Stimulated activated effector memory CD8-positive, alpha-beta T cell treated with anti-CD3 and anti-CD28 coated beads, Interleukin-12 subunit alpha, Interleukin-12 subunit beta, amount 100 ng/mL, for 72 hours (primary cell): ENCODE data around the gene HHEX.
"Not testable (repeated sequence)": the region's sequence is repeated elsewhere in the genome, so short reads cannot be mapped to it uniquely, and the experiment has no call there.

Experiments used
- ATAC-seq: fragments of 150-1000 bp; cut with Tn5 transposase; 2 replicates; pipeline ENCODE4 v1.10.0; 2021
- DNase-seq, 2 donors: peaks; one replicate each; pipeline ENCODE4 v3.0.0; 2021 to 2022; ENCODE audit warnings: low spot score in 2 of 2
- H3K27ac Mint-ChIP-seq: one replicate; pipeline ENCODE4 v1.8.0; 2022; ENCODE audit warnings: mild to moderate bottlenecking, mixed read lengths
- H3K36me3 Mint-ChIP-seq: one replicate; pipeline ENCODE4 v1.8.0; 2022; ENCODE audit warnings: mild to moderate bottlenecking, mixed read lengths
- H3K4me1 Mint-ChIP-seq: one replicate; pipeline ENCODE4 v1.8.0; 2022; ENCODE audit warnings: mixed read lengths
- H3K4me3 Mint-ChIP-seq: one replicate; pipeline ENCODE4 v1.8.0; 2022; ENCODE audit warnings: mild to moderate bottlenecking, mixed read lengths
- H3K9me3 Mint-ChIP-seq: one replicate; pipeline ENCODE4 v1.8.0; 2022; ENCODE audit warnings: mixed read lengths

Gene HHEX

DNA sequence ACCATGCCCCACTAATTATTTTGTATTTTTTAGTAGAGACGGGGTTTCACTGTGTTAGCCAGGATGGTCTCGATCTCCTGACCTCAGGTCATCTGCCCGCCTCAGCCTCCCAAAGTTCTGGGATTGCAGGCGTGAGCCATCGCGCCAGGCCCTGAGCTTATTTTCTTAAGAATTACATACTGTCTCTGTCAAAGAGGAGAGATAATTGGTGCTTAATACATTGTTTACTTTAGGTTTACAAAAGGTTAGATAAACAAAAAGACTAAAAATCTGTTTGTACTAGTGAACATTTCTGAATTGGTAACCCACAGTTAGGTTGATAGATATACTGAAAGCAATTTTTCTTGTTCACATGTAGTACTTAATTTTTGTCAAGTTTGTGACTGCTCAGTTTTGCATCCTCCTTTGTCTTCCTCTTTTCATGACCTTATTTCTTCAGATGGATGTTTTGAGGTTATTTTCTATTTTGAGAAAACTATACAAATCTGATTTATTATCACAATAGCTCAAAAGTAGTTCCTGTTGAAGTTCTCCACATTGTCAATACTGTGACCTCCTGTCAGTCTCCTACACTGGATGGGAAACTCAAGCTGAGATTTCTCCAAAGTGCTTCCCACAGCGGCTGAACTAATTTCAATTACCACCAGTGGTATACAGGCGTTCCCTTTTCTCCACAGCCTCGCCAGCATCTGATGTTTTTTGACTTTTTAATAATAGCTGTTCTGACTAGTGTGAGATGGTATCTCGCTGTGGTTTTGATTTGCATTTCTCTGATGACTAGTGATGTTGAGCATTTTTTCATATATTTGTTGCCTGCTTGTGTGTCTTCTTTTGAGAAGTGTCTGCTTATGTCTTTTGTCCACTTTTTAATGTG, 22.5 kb downstream of the HHEX start:
- no peak overlapping the region for H3K27ac Mint-ChIP-seq
- no peak overlapping the region for H3K4me3 Mint-ChIP-seq
- DNase-seq, result no peak
- no peaks in the 10 kb centered on the region for H3K9me3 Mint-ChIP-seq
- H3K4me1 Mint-ChIP-seq, result no peaks in the 10 kb centered on the region
- ATAC-seq, result peak; percentile 26
- H3K36me3 Mint-ChIP-seq, result no peaks in the 10 kb centered on the region

- no peak overlapping the region for H3K4me3 Mint-ChIP-seq
- ATAC-seq (no peak), DNase-seq (no peak)
- no peaks in the 10 kb centered on the region for H3K9me3 Mint-ChIP-seq
- no peaks in the 10 kb centered on the region for H3K4me1 Mint-ChIP-seq
- no peak overlapping the region for H3K27ac Mint-ChIP-seq
- no peaks in the 10 kb centered on the region for H3K36me3 Mint-ChIP-seq
Measured at GRCh38 chr10:92714152-92714845, 24.5 kb downstream of the HHEX start.

- no peaks in the 10 kb centered on the region for H3K36me3 Mint-ChIP-seq
- no peak for DNase-seq
- no peaks in the 10 kb centered on the region for H3K4me1 Mint-ChIP-seq
- ATAC-seq, result no peak
- H3K4me3 Mint-ChIP-seq, result no peak overlapping the region
- H3K9me3 Mint-ChIP-seq, result no peaks in the 10 kb centered on the region
- no peak overlapping the region for H3K27ac Mint-ChIP-seq
Measured at GRCh38 chr10:92714872-92715271, 25.1 kb downstream of the HHEX start.

DNA sequence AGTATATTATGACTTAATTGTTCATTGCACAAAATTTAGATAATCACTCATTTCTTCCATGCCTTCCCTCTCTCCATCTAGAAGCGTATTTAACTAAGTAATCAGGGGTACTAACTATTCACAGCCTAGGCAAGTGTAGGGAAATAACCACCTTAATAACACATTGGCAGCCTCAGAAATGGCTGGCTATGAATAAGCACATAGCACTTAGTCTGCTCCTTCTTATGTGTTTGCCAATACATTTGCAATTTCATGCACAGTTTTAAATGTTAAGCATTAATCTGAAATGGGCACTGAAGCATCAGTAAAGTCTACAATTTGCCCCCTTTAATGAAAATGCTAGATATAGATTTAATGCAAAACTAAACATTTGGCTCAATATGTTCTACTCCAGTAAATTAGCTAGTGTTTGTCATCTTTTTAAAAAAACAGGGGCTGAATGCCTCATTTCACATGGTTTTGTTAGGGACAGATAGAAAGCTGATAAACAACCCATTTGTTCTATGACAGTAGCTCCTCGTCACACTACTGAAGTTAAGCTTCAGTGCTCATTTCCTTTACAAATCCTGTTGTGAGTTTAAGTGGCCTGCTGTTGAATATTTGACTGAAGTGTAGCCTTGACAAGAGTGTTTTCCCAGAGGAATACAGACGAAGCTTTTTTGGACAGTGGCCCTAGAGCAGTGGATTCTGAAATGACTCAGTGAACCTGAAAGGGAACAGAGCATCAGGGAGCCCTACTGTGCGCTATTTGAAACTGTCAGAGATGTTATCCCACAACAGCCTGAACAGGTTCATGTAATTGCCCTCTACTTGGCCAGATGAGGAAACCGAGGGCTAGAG, 30.5 kb downstream of the HHEX start:
- Mint-ChIP-seq H3K4me3 (no peak overlapping the region), H3K4me1 (no peaks in the 10 kb centered on the region), H3K9me3 (no peaks in the 10 kb centered on the region), H3K27ac (no peak overlapping the region), H3K36me3 (no peaks in the 10 kb centered on the region)
- DNase-seq (no peak), ATAC-seq (no peak)

DNA sequence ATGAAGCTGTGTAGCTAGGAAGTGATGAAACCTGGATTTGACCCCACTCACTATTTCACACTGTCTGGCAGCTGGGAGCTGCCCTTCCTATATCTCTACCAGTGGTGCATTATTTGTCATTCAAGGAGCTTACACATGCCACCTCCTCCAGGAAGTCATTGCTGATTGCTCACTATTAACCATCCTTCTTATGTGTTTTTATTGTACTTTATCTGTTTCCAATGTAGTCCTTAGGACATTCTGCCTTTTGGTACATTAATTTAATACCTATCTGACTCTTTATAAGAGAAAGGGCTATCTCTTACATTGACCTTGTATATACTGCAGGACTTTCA, 31.0 kb downstream of the HHEX start:
- no peak overlapping the region for H3K4me3 Mint-ChIP-seq
- ATAC-seq, result no peak
- no peaks in the 10 kb centered on the region for H3K36me3 Mint-ChIP-seq
- no peak for DNase-seq
- H3K4me1 Mint-ChIP-seq, result no peaks in the 10 kb centered on the region
- H3K27ac Mint-ChIP-seq, result no peak overlapping the region
- no peaks in the 10 kb centered on the region for H3K9me3 Mint-ChIP-seq

- Mint-ChIP-seq H3K9me3 (no peaks in the 10 kb centered on the region), H3K4me3 (no peak overlapping the region), H3K27ac (no peak overlapping the region), H3K4me1 (no peaks in the 10 kb centered on the region), H3K36me3 (no peaks in the 10 kb centered on the region)
- DNase-seq (no peak), ATAC-seq (no peak)
Measured at GRCh38 chr10:92722349-92722748, 32.6 kb downstream of the HHEX start.

DNA sequence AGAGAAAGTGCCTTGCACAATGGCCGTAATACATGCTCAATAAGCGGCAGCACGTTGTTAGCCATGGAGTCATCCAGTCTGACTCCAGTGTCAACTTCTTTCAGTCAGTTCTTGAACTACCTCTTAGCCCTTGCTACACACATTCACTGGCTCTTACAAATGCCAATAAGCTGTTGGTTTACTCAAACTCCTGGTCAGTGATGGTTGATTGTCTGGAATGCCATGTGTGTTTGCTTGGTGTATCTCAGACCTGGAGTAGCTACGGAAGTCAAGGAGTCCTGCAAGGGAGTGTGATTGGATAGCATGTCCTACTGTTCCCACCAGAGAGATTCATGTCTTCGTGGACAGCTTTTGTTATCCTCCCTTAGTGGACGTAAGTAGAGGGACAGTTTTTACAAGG, 37.4 kb downstream of the HHEX start:
- H3K9me3 Mint-ChIP-seq, result no peaks in the 10 kb centered on the region
- no peaks in the 10 kb centered on the region for H3K4me1 Mint-ChIP-seq
- no peak overlapping the region for H3K4me3 Mint-ChIP-seq
- ATAC-seq, result no peak
- H3K36me3 Mint-ChIP-seq, result no peaks in the 10 kb centered on the region
- H3K27ac Mint-ChIP-seq, result no peak overlapping the region
- DNase-seq, result no peak

GRCh38 chr10:92727550-92727949, 37.8 kb downstream of the HHEX start:
- ATAC-seq, result no peak
- no peaks in the 10 kb centered on the region for H3K4me1 Mint-ChIP-seq
- no peak overlapping the region for H3K4me3 Mint-ChIP-seq
- H3K9me3 Mint-ChIP-seq, result no peaks in the 10 kb centered on the region
- no peak overlapping the region for H3K27ac Mint-ChIP-seq
- no peaks in the 10 kb centered on the region for H3K36me3 Mint-ChIP-seq
- no peak for DNase-seq

DNA sequence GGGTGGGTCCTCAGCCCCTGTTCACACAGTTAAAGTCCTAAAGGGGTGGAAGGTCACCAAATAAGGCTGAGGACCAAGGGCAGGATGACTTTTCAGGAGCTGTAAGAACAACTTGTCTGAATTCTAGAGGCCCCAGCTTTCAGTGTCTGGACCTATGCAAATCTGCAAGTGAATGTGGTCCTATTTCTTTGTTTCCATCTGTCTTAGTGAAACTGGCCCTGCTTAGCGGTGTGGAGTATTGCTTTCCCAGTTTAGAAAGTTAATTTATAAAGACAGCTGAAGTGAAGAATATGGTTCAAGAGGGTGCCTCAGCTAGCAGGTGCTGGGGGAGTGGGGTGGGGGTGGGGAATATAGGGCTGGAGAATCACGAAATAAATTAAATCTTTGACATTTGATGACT, 40.1 kb downstream of the HHEX start:
- Mint-ChIP-seq H3K27ac (no peak overlapping the region), H3K4me1 (no peaks in the 10 kb centered on the region), H3K36me3 (no peaks in the 10 kb centered on the region), H3K4me3 (no peak overlapping the region), H3K9me3 (no peaks in the 10 kb centered on the region)
- ATAC-seq (no peak), DNase-seq (no peak)

GRCh38 chr10:92732958-92733357, 43.2 kb downstream of the HHEX start:
- no peak overlapping the region for H3K4me3 Mint-ChIP-seq
- H3K36me3 Mint-ChIP-seq, result no peaks in the 10 kb centered on the region
- H3K9me3 Mint-ChIP-seq, result no peaks in the 10 kb centered on the region
- H3K4me1 Mint-ChIP-seq, result no peaks in the 10 kb centered on the region
- no peak overlapping the region for H3K27ac Mint-ChIP-seq
- DNase-seq (no peak), ATAC-seq (no peak)

DNA sequence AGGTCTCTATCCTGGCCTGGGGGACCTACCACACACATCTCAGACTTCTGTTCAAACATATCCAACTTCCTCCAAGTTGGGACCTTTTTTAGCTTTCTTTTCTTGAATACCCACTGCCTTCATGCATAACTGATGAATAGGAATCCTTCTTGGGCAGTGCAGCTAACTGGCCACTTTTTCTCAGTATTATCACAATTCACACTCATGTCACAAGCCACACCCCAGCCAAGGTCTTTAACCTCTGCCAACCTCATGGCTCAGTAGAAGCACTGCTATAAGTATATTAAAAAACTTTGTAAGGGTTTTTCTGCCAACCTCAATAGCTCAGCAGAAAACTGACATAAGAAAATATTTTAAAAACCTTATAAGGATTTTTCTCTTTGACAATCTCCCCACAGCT, 44.5 kb downstream of the HHEX start:
- Mint-ChIP-seq H3K36me3 (no peaks in the 10 kb centered on the region), H3K4me3 (no peak overlapping the region)

DNA sequence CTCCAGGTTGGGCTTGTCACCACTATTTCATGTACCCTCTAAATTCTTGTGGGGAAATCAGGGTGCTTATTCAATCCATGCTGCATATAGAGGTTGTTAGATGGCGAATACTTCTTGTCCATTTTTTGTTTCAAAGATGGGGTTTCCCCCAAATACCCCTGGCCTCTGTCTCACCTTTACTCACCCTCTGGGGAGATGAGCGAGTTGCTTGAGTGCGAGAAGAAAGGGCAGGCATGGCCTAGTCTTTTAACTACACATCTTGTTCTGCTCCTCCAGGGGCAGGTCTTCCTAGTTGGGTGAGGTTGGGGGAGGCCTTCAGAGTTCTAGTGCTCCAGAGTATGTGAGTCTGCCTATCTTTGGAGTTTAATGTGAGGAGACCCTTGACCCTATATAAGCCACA, 46.2 kb downstream of the HHEX start:
- no peaks in the 10 kb centered on the region for H3K9me3 Mint-ChIP-seq
- no peak overlapping the region for H3K27ac Mint-ChIP-seq
- ATAC-seq, result no peak
- no peak overlapping the region for H3K4me3 Mint-ChIP-seq
- peaks cover 5% of the 10 kb centered on the region for H3K4me1 Mint-ChIP-seq
- H3K36me3 Mint-ChIP-seq, result no peaks in the 10 kb centered on the region
- no peak for DNase-seq

More for the DNA sequence above, 44.5 kb downstream of the HHEX start:
- Mint-ChIP-seq H3K27ac (no peak overlapping the region), H3K4me1 (no peaks in the 10 kb centered on the region), H3K9me3 (no peaks in the 10 kb centered on the region)
- DNase-seq (no peak), ATAC-seq (no peak)

GRCh38 chr10:92737484-92737883, 47.7 kb downstream of the HHEX start:
- no peak for ATAC-seq
- Mint-ChIP-seq H3K36me3 (no peaks in the 10 kb centered on the region), H3K4me1 (peaks cover 12% of the 10 kb centered on the region), H3K4me3 (no peak overlapping the region), H3K27ac (no peak overlapping the region), H3K9me3 (no peaks in the 10 kb centered on the region)
- DNase-seq, result no peak

- Mint-ChIP-seq H3K36me3 (no peaks in the 10 kb centered on the region), H3K9me3 (no peaks in the 10 kb centered on the region), H3K27ac (no peak overlapping the region), H3K4me1 (peaks cover 16% of the 10 kb centered on the region), H3K4me3 (no peak overlapping the region)
- ATAC-seq, result no peak
- no peak for DNase-seq
Measured at GRCh38 chr10:92740762-92741161, 51.0 kb downstream of the HHEX start.

DNA sequence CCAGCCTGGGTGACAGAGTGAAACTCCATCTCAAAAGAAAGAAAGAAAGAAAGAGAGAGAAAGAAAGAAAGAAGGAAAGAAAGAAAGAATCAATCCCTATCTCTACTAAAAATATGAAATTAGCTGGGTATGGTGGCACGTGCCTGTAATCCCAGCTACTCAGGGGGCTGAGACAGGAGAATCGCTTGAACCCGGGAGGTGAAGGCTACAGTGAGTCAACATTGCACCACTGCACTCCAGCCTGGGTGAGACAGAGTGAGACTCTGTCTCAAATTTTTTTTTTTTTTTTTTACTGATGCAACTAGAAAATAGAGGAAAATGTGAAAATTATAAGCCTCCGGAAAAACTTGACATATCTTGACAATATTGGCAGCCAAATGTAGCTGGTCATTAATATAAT, 52.0 kb downstream of the HHEX start:
- peaks cover 17% of the 10 kb centered on the region for H3K4me1 Mint-ChIP-seq
- DNase-seq, H3K4me3 Mint-ChIP-seq, H3K9me3 Mint-ChIP-seq, H3K36me3 Mint-ChIP-seq, ATAC-seq, H3K27ac Mint-ChIP-seq: not testable (repeated sequence)
